ENCODE results near the gene MAMDC2. TPM values are rescaled to one million over a fixed set of nuclear protein-coding genes. Genes with fewer than 3 reads are reported as not detected.

MAMDC2 gene
- total RNA-seq, 1 experiment from 2014 or later: 1.2 TPM

DNA sequence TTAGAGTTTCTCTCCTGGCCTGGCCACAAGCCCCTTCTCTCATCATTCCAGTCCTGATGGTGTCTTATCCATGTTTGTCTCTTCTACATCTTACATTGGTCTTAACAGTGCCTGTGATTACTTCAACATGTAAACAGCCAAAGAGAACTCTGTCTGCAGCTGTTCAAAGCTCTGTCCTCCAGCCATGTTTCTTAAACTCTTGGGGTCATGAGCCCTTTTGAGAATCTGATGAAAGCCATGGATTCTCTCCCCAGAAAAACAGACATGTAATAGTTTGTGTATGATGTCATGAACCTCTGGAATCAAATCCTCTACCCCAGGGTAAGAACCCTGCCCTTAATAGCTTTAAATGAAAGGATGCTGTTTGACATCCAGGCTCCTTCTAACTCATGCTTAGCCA lies 30.1 kb downstream of the MAMDC2 start (continued):
- TF ChIP-seq FOSL1 (IDR thresholded peaks at IDR 0.05; ENCODE audit: low read depth) (no peak), ZBTB33 (IDR thresholded peaks at IDR 0.05; ENCODE audit: extremely low read depth, insufficient replicate concordance, low read length) (no peak), JUND (IDR thresholded peaks at IDR 0.05) (no peak), CEBPB (IDR thresholded peaks at IDR 0.05; ENCODE audit: low read depth) (no peak), EZH2 (IDR thresholded peaks at IDR 0.05) (no peak)

DNA sequence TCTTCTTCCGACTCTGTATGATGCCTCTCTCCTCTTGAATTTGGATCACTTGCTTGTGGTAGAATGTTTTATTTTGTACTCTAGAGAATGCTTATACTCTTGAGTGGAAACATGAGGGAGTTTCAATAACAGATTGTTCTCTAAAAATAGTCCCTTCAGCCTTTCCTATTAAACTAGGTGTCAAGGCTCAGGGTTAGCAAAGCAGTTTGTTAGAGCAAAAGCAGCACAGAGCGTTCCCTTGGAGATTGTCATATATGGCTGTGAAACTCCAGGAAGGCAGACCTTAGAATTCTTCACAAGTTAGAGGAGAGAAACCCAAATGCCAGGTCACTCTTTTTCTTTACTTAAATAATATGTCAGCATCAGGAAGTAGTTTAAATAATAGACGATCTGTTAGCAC lies 33.0 kb downstream of the MAMDC2 start:
- no peaks in the 10 kb centered on the region for H3K9me3 ChIP-seq (ENCODE audit: control insufficient read depth in 1 of 2, insufficient read depth in 1 of 2, low read depth in 1 of 2, low read length in 2 of 2)
- no peaks in the 10 kb centered on the region for H3K4me1 ChIP-seq (ENCODE audit: control insufficient read depth in 1 of 2, insufficient read depth in 2 of 2, low read length in 2 of 2)
- intact Hi-C loops (cut with micrococcal nuclease): no loop called here
- no peak overlapping the region for H2AFZ ChIP-seq (ENCODE audit: low read depth, low read length, poor library complexity, severe bottlenecking)
- no peak for ATAC-seq
- no peaks in the 10 kb centered on the region for H3K9me2 ChIP-seq (ENCODE audit: insufficient read depth)
- ChIA-PET POLR2A (no interaction called here), RAD21 (ENCODE audit: low non-redundant PET in 1 of 2, low total read pairs in 2 of 2, uncharacterized antibody in 2 of 2, unreplicated experiment in 2 of 2) (no interaction called here), CTCF (no interaction called here)
- H4K20me1 ChIP-seq (ENCODE audit: insufficient read depth): no peaks in the 10 kb centered on the region
- no peaks in the 10 kb centered on the region for H3K36me3 ChIP-seq (ENCODE audit: control insufficient read depth in 1 of 2, insufficient read depth in 2 of 2, low read length in 2 of 2)
- H3K79me2 ChIP-seq (ENCODE audit: insufficient read depth, low read length): no peaks in the 10 kb centered on the region
- TF ChIP-seq SRF (IDR thresholded peaks at IDR 0.05; ENCODE audit: low read depth) (no peak), YY1 (IDR thresholded peaks at IDR 0.05; ENCODE audit: extremely low read depth, insufficient replicate concordance, low read depth, low read length) (no peak), SP1 (IDR thresholded peaks at IDR 0.05; ENCODE audit: low read depth) (no peak), EZH2 (IDR thresholded peaks at IDR 0.05) (no peak), ZNF274 (IDR thresholded peaks at IDR 0.05; ENCODE audit: low read depth, low read length) (no peak), JUND (IDR thresholded peaks at IDR 0.05) (no peak), RAD21 (IDR thresholded peaks at IDR 0.05; ENCODE audit: low read depth) (no peak), SIN3A (IDR thresholded peaks at IDR 0.05; ENCODE audit: low read depth) (no peak), ZFX (IDR thresholded peaks at IDR 0.05) (no peak), REST (IDR thresholded peaks at IDR 0.05; ENCODE audit: low read depth) (no peak), TCF7L2 (IDR thresholded peaks at IDR 0.05; ENCODE audit: borderline replicate concordance, extremely low read depth, insufficient read depth, insufficient read length) (no peak), CEBPB (IDR thresholded peaks at IDR 0.05; ENCODE audit: low read depth) (no peak), ELF1 (IDR thresholded peaks at IDR 0.05; ENCODE audit: borderline replicate concordance, low read depth) (no peak), POLR2AphosphoS5 (IDR thresholded peaks at IDR 0.05; ENCODE audit: low read depth, low read length) (no peak), FOSL1 (IDR thresholded peaks at IDR 0.05; ENCODE audit: low read depth) (no peak), POLR2A (IDR thresholded peaks at IDR 0.05; ENCODE audit: borderline replicate concordance, extremely low read depth, insufficient read depth, insufficient read length) (no peak), EZH2phosphoT487 (IDR thresholded peaks at IDR 0.05; ENCODE audit: borderline replicate concordance) (no peak)
- TF ChIP-seq, protein P1, sequence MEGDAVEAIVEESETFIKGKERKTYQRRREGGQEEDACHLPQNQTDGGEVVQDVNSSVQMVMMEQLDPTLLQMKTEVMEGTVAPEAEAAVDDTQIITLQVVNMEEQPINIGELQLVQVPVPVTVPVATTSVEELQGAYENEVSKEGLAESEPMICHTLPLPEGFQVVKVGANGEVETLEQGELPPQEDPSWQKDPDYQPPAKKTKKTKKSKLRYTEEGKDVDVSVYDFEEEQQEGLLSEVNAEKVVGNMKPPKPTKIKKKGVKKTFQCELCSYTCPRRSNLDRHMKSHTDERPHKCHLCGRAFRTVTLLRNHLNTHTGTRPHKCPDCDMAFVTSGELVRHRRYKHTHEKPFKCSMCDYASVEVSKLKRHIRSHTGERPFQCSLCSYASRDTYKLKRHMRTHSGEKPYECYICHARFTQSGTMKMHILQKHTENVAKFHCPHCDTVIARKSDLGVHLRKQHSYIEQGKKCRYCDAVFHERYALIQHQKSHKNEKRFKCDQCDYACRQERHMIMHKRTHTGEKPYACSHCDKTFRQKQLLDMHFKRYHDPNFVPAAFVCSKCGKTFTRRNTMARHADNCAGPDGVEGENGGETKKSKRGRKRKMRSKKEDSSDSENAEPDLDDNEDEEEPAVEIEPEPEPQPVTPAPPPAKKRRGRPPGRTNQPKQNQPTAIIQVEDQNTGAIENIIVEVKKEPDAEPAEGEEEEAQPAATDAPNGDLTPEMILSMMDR (IDR thresholded peaks at IDR 0.05 in 2 of 3, conservative IDR thresholded peaks at IDR 0.05 in 1 of 3; ENCODE audit: borderline replicate concordance in 1 of 3, insufficient read depth in 1 of 3, low read depth in 2 of 3, low read length in 2 of 3): no peak
- TF ChIP-seq, protein P2, sequence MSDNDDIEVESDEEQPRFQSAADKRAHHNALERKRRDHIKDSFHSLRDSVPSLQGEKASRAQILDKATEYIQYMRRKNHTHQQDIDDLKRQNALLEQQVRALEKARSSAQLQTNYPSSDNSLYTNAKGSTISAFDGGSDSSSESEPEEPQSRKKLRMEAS (IDR thresholded peaks at IDR 0.05): no peak
- H3K4me3 ChIP-seq (replicated peaks in 1 of 2; ENCODE audit: low read depth in 1 of 2, low read length in 2 of 2): no peak overlapping the region
- H3K27ac ChIP-seq (ENCODE audit: low read depth, low read length): no peak overlapping the region
- H3K4me2 ChIP-seq (ENCODE audit: low read length): no peak overlapping the region
- DNase-seq (ENCODE audit: low read depth, low spot score): no peak
- BruUV-seq (replicated peaks): no TSS peak
- H3K27me3 ChIP-seq (ENCODE audit: insufficient read depth, low read length): peaks cover 5% of the 10 kb centered on the region; the same call in 1 of the 2 replicates
- H3K9ac ChIP-seq (ENCODE audit: low read length): no peak overlapping the region

Data from HCT116 (cell line).